IMR-90 (cell line): Measurements from ENCODE around the gene SHROOM1.
A peak's percentile ranks its signal among the peaks of the same experiment; 100 is the strongest.

Experiments used
- CEBPB ChIP-seq: IDR thresholded peaks from 2 replicates; pipeline ENCODE4 v1.6.1; 2012; ENCODE audit warnings: low read depth, low read length, improper control_type of control experiment
- CHD1 ChIP-seq: IDR thresholded peaks from 2 replicates; pipeline ENCODE4 v1.6.1; 2012; ENCODE audit warnings: low read depth, low read length, improper control_type of control experiment
- MXI1 ChIP-seq: IDR thresholded peaks from 2 replicates; pipeline ENCODE4 v1.6.1; 2012; ENCODE audit warnings: low read depth, mild to moderate bottlenecking, low read length, moderate library complexity, borderline replicate concordance
- POLR2A ChIP-seq: IDR thresholded peaks from 2 replicates; pipeline ENCODE4 v1.6.1; 2012; ENCODE audit warnings: mild to moderate bottlenecking, low read depth, low read length
- RCOR1 ChIP-seq: IDR thresholded peaks from 2 replicates; pipeline ENCODE4 v1.6.1; 2012; ENCODE audit warnings: mild to moderate bottlenecking, low read length, improper control_type of control experiment; ENCODE audit not compliant: insufficient replicate concordance
- RFX5 ChIP-seq: IDR thresholded peaks from 2 replicates; pipeline ENCODE4 v1.8.0; 2012; ENCODE audit warnings: low read depth, mild to moderate bottlenecking, low read length, moderate library complexity
- TF ChIP-seq, protein P1 (sequence below): conservative IDR thresholded peaks from 2 replicates; pipeline ENCODE4 v1.5.1; 2012; ENCODE audit warnings: mild to moderate bottlenecking, low read depth, low read length, improper control_type of control experiment

DNA sequence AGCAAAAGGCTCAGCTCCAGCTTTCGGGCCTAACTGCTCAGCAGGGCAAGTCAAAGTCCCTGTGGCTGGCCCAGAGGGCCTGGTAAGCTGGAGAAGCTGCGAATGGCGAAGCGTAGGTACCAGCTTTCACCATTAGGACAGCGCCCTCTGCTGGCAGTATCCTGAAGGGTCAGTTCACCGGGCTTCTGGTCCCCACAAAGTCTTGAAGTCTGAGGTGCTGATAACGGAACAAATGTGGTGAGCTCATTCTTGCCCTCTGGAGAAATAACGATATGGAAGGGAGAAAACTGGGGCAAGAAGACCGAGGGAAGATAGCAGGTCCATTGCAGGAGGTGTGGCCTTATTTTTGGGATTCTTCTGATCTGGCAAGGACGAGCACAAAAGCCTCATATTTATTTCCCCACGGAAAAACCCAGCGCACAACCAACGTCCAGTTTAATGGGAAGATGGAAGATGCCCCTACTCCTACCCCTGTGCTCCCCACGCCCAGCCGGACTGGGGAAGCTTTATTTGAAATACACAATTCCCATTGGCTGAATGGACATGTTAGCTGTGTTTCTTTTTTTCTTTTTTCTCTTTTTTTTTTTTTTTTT, 10.2 kb downstream of the SHROOM1 start:
- TF ChIP-seq POLR2A = no peak
- TF ChIP-seq, protein P1, sequence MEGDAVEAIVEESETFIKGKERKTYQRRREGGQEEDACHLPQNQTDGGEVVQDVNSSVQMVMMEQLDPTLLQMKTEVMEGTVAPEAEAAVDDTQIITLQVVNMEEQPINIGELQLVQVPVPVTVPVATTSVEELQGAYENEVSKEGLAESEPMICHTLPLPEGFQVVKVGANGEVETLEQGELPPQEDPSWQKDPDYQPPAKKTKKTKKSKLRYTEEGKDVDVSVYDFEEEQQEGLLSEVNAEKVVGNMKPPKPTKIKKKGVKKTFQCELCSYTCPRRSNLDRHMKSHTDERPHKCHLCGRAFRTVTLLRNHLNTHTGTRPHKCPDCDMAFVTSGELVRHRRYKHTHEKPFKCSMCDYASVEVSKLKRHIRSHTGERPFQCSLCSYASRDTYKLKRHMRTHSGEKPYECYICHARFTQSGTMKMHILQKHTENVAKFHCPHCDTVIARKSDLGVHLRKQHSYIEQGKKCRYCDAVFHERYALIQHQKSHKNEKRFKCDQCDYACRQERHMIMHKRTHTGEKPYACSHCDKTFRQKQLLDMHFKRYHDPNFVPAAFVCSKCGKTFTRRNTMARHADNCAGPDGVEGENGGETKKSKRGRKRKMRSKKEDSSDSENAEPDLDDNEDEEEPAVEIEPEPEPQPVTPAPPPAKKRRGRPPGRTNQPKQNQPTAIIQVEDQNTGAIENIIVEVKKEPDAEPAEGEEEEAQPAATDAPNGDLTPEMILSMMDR = peak; percentile 90
- no peak for TF ChIP-seq RCOR1
- no peak for TF ChIP-seq CEBPB
- TF ChIP-seq MXI1 = no peak
- TF ChIP-seq CHD1 = no peak
- no peak for TF ChIP-seq RFX5
